GM19099 (cell line): Measurements from ENCODE around the gene PSMB10.
A peak's percentile ranks its signal among the peaks of the same experiment; 100 is the strongest.

Experiments
- POLR2A ChIP-seq: IDR thresholded peaks from 3 replicates; pipeline ENCODE4 v1.6.1; 2011; ENCODE audit warnings: low read depth; ENCODE audit not compliant: insufficient read length; ENCODE audit errors: extremely low read depth

The PSMB10 gene

DNA sequence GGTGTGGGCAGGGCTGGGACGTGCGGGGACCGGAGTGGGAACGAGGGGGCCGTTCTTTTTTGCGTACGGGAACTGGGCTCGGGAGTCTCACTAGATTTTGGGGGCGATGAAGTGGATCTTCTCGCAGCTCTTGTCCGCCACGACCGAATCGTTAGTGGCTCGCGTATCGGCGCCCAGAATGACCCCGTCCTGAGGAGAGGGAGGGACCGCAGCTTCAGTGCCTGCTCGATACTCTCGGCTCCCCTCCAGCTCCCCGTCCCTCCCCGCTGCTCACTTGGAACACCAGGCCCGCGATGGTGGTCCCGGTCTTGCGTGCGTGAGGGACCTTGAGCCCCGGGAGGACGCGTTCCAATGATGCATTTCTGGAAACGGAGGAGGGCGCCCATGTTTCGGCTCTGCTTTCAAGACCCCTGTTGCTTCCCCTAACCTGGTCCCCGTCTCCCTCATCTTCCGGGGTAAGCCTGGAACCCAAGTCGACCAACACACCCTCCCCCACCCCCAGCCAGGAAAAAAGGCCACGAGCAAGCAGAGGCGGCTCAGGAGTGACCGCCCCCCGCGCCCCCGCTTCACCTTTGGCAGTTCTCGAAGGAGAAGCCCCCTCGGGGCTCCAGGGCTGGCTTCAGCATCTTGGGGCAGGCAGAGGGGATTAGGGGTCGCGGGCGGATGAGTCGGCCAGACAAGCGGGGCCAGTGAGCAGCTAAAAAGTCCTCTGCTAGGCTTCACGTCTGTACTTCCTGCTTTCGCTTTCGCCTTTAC, at the start of gene PSMB10:
Gene PSMB10 (minus strand): TSS at position 727 of the 756 bp plus-strand sequence. CDS start 101 bp downstream, at position 626.
- peak; percentile 81 for TF ChIP-seq POLR2A

DNA sequence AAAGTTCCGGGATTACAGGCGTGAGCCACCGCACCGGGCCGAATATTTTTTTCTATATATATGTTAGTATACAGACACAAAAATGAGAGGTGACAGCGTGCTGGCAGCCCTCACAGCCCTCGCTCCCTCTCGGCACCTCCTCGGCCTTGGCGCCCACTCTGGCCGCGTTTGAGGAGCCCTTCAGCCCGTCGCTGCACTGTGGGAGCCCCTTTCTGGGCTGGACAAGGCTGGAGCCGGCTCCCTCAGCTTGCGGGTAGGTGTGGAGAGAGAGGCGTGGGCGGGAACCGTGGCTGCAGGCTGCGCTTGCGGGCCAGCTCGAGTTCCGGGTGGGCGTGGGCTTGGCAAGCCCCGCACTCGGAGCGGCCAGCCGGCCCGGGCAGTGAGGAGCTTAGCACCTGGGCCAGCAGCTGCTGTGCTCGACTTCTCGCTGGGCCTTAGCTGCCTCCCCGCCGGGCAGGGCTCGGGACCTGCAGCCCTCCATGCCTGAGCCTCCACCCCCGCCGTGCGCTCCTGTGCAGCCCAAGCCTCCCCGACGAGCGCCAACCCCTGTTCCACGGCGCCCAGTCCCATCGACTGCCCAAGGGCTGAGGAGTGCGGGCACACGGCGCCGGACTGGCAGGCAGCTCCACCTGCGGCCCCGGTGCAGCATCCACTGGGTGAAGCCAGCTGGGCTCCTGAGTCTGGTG, 45.5 kb upstream of the PSMB10 start:
- TF ChIP-seq POLR2A: no peak

DNA sequence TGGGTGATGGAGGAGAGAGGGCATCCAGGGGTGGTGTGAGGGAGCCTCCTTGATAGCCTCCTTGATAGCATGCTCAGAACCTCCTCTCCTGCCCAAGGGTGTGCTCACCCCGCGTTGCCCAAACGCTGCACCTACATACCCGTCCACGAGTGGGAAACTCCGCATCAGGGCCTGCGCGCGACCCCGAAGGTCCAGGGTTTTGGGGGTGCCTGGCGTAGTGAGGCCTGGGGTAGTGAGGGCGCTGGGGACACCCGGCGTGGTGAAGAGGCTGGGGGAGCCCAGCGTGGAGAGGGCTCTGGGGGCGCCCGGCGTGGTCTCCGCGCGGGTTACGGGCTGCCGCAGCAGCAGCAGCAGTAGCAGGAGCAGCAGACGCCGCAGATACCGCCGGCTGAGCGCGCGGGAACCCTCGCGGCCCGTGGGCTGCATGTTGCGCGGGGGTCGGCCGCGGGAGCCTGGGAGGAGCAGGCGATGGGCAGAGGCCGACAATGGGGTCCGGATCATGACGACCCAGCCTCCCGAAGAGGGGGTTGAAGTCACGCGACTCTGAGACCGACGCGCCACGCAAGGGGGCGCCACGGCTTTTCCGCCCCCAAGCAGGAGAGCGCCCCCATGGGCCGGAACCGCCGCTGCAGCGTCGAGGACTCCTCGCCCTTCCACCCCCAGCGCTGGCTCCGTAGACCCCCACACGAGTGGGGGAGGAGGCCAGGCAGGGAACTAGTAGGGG, 43.5 kb upstream of the PSMB10 start, which contains the start of gene DPEP3:
Gene DPEP3 (minus strand): TSS at position 545 of the 724 bp plus-strand sequence. CDS start 119 bp downstream, at position 426.
- TF ChIP-seq POLR2A: no peak

DNA sequence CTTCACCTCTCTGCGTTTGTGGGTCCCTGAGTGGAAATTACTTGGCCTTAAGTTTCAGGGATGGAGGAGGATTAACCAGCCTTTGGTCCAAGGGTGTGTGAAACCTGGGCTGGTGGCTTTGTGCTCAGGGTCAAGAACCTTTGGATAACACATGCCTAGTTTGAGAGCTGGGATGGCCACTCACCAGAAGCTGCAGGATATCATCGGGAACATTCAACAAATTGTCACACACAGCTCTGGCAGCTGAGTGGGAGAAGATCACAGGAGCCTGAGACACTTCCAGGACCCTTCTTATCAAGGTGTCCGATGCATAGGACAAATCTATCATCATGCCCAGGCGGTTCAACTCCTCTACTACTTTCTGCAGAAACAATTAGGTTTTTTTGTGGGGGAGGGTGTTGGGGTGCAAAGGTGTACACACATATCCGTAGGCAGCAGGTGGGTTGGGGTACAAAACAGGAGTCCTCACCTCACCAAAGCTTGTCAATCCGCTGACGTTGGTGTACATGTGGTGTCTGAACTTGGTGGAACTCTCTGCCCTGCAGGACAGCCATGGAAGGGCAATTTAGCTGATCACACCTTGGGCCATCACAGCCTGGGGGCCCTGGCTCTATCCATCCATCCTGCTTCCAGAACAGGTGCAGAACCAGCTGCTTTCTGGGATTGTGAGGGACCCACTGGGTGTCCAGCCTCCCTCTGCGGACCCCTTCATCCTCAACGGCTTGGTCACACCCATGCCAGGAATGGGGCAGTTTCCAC, 41.0 kb upstream of the PSMB10 start:
- no peak for TF ChIP-seq POLR2A

DNA sequence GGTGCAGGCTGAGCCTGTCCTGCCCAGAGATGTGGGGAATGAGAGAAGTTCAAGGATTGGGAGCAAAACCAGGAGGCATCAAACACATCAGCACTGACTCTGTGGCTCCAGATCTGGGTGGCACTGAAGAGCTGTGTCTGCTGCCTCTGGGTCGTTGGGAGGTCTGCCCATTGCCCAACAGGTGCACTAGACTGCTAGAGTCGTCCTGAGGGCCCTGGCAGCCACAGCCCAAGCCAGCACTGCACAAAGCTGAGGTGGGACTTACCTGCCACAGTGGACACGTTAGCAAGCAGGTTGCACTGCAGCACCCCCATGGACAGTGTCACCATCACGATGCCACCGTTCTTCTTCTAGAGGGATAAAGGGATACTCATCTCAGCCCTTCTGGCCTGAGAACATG, 40.4 kb upstream of the PSMB10 start:
- TF ChIP-seq POLR2A: no peak

DNA sequence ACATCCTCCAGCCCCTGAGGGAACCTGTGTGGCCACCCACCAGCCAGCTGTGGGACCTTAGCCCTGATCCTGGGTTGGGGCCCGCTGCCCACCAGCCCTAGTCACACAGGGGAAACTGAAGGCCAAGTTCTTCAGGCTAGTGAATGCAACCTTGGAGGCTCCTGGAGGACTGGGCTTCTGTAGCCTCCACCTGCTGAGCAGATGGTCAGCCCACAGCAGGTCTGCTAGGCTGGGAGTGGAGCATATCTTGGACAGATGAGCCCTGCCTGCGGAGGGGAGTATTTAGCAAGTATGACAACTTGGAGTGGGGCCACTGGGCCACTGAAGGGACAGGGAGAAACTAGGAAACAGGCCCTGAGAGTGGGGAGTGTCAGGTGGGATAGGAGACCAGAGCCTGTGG, 39.6 kb upstream of the PSMB10 start:
- TF ChIP-seq POLR2A: no peak

DNA sequence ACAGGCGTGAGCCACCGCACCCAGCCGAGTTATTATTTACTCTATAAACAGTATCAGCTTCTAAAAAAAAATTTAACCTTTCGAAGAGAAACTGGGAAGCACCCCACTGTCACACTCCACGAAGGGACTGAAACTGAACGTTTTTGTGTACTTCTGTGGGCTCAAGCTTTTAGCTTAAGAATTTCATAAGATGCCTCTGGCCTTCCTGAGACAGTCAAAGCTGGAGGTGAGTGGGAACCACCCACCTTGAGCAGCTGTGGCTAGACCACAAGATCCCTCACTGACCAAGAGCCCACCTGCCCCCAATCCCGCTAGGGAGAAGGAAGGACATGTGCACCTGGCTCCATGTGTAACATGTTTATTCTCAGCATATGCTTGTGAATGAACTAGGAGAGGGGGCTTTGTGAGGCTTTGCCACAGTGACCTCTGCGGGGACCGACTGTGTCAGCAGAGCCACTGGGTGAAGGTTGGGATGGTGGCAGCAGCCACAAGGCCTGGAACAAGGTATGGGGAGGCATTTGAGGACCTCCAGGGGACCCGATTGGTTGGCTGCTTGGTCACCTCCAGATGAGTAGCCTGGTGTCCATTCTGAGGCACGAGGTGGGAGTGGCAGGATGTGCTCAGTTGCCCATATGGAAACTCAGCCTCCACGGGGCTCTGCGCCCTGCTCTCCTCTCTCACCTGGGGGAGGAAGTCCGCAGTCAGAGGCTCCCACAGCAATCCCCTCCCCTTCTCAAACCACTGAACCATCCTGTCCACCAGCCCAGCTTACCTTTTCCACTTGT, 38.9 kb upstream of the PSMB10 start:
- TF ChIP-seq POLR2A: no peak

DNA sequence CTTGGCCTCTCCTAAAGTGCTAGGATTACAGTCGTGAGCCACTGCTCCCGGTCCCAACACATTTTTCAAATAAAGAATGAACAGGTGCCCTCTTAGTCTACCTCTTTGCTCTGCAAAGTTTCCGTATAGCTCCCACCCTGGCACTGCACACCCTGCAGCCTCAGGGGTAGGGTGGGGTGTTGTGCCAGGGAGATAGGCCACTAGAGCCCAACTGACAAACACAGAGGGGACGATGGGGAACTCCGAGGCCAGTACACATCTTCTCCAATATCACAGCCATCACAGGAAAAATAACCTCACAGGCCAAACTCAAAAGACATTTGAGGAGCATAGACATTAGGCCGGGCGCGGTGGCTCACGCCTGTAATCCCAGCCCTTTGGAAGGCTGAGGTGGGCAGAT, 34.5 kb upstream of the PSMB10 start:
- no peak for TF ChIP-seq POLR2A

DNA sequence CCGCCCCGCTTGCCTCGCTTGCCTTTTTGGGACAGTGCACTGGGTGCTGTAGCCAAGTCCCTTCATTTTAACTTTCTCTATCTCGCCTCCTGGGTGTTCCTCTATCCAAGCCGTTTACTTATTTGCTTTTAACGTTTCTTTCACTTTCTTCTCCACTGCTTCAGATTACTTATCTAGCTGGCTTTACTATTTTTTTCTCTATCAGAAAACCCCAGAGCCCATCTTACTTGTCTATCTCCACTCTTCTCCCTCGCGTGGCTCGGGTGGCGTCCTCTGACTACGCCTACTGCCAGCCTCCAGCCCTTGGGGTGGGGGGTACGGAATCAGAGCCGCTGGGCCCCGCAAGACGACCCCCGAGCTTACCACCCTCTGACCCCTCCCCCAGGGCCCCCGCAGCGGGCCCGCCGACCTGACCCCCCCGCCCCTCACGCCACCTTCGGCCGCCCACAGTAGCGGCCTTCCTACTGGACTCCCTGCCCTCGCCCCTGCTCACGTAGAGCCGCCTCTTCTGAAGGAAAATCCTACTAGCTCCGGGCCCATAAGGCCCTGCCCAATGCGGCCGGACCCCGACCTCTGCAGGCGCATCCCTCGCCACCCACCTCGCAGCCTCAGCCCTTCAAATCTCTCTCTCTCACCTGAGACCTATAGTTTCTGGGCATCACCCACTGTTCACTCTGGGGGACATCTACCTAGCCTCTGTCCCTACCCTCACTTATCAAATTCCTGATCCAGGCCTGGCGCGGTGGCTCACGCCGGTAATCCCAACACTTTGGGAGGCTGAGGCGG, 32.8 kb upstream of the PSMB10 start:
- TF ChIP-seq POLR2A: no peak

DNA sequence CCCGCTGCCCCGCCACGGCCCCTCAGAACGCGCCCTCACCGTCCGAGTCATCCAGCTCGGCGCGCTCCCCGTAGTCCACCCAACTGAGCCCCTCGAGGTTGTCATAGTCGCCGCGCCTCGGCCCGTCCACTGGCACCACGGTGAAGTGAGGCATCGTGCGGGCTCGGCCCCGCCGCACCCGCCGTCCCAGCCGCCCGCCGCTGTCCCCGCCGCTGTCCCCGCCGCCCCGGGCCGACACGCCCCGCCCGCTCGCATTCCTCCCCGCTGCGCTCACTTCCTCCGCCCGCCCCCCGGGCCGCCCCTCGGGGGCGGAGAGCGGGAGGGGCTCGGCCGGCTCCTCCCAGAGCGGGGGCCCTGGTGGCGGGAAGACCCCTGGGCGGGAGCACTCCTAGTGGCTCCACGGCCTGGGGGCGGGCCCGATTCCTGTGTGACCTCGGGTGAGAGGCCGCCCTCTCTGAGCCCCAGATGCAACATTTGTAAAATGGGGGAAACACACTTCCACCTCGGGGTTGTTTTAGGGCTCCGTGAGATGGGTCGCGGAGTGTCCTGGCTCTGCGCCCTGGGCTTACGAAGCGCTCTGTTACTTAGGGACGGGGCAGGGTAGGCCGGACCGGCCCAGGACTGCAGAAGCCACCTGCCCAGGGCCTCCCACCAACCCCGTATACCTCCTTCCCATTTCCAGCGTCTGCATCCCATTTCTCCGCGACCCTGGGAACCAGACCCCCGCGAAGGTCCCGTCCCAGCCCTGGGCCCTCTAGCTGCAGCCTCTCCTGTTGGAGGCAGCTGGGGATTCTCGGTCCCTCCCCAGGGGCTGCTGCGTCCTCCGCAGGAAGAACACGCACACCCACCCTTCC, 32.0 kb upstream of the PSMB10 start, which contains the start of gene SLC12A4:
Gene SLC12A4 (minus strand): TSS at position 238 of the 854 bp plus-strand sequence. CDS start 84 bp downstream, at position 154.
- TF ChIP-seq POLR2A: peak; percentile 60

DNA sequence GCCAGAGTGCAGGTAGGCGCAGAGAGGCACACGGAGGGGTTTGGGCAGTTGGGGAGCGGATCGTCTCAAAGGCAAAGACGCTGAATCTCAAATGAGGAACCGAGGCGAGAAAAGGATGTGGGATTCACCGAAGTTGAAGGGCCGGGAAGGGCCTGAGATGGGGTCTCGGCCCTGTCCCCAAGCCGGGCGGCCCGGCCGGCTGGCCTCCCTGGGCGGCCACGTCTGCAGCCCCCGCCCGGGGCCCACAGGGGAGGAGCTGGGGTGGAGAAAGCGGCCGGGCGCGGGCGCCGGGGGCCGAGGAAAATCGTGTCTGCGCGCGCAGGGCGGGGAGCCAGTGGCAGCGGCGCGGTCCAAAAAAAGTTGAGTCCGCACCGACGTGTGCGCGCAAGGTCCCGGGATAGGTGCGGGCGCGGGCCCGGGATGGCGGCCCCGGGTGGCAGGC, 31.3 kb upstream of the PSMB10 start:
- TF ChIP-seq POLR2A: no peak
